Type B pancreatic cell (in vitro differentiated cells): ENCODE results near the gene DCAF17. TPM values are rescaled to one million over a fixed set of nuclear protein-coding genes. Genes with fewer than 3 reads are reported as not detected.
"Not testable (repeated sequence)": the region's sequence is repeated elsewhere in the genome, so short reads cannot be mapped to it uniquely, and the experiment has no call there.

Source experiments
- DNase-seq: peaks from one replicate; pipeline ENCODE4 v3.0.0; 2021; ENCODE audit warnings: mixed read lengths; ENCODE audit not compliant: unreplicated experiment; ENCODE audit errors: extremely low spot score
- H3K27ac Mint-ChIP-seq: 2 replicates; pipeline ENCODE4 v1.8.0; 2021; ENCODE audit warnings: mild to moderate bottlenecking, mixed read lengths
- H3K27me3 Mint-ChIP-seq: 2 replicates; pipeline ENCODE4 v1.8.0; 2021; ENCODE audit warnings: mixed read lengths
- H3K36me3 Mint-ChIP-seq: 2 replicates; pipeline ENCODE4 v1.8.0; 2021; ENCODE audit warnings: mixed read lengths
- H3K4me1 Mint-ChIP-seq: one replicate; pipeline ENCODE4 v1.8.0; 2021; ENCODE audit warnings: mixed read lengths; ENCODE audit not compliant: unreplicated experiment
- H3K4me3 Mint-ChIP-seq: 2 replicates; pipeline ENCODE4 v1.8.0; 2021; ENCODE audit warnings: mild to moderate bottlenecking, mixed read lengths
- H3K9me3 Mint-ChIP-seq: 2 replicates; pipeline ENCODE4 v1.8.0; 2021; ENCODE audit warnings: mixed read lengths
- CTCF ChIP-seq: fragments of 200-600 bp; sonication (generic); conservative IDR thresholded peaks from 2 replicates; pipeline ENCODE4 v1.5.0; 2021; ENCODE audit warnings: antibody characterized with exemption, mild to moderate bottlenecking
- total RNA-seq: library from RNA; stranded (reverse); gene quantifications from 2 replicates; pipeline ENCODE4 v1.2.1, GENCODE V29; 2021; ENCODE audit warnings: low replicate concordance

Gene DCAF17
- total RNA-seq, 1 donor from 2014 or later: 26.4 TPM

GRCh38 chr2:171490577-171490976 is 56.6 kb downstream of the DCAF17 start:
- no peaks in the 10 kb centered on the region for H3K27me3 Mint-ChIP-seq
- H3K9me3 Mint-ChIP-seq: no peaks in the 10 kb centered on the region
- no peak for TF ChIP-seq CTCF
- no peak overlapping the region for H3K4me3 Mint-ChIP-seq
- no peaks in the 10 kb centered on the region for H3K4me1 Mint-ChIP-seq
- no peak for DNase-seq
- no peak overlapping the region for H3K27ac Mint-ChIP-seq
- H3K36me3 Mint-ChIP-seq: no peaks in the 10 kb centered on the region

GRCh38 chr2:171491292-171491691 is 57.3 kb downstream of the DCAF17 start:
- H3K9me3 Mint-ChIP-seq: no peaks in the 10 kb centered on the region
- no peaks in the 10 kb centered on the region for H3K27me3 Mint-ChIP-seq
- H3K4me1 Mint-ChIP-seq: no peaks in the 10 kb centered on the region
- no peak for DNase-seq
- no peak for TF ChIP-seq CTCF
- H3K4me3 Mint-ChIP-seq: no peak overlapping the region
- no peaks in the 10 kb centered on the region for H3K36me3 Mint-ChIP-seq
- no peak overlapping the region for H3K27ac Mint-ChIP-seq

- TF ChIP-seq CTCF: no peak
- Mint-ChIP-seq H3K27me3 (no peaks in the 10 kb centered on the region), H3K9me3 (peaks cover 4% of the 10 kb centered on the region), H3K4me1 (no peaks in the 10 kb centered on the region), H3K4me3 (no peak overlapping the region), H3K36me3 (no peaks in the 10 kb centered on the region), H3K27ac (no peak overlapping the region)
- no peak for DNase-seq
Observed at GRCh38 chr2:171492664-171493063, 58.6 kb downstream of the DCAF17 start.

- not testable (repeated sequence) for H3K36me3 Mint-ChIP-seq, H3K4me3 Mint-ChIP-seq, H3K27me3 Mint-ChIP-seq, H3K9me3 Mint-ChIP-seq, H3K27ac Mint-ChIP-seq, DNase-seq, H3K4me1 Mint-ChIP-seq
Observed at GRCh38 chr2:171497664-171498063, 63.6 kb downstream of the DCAF17 start.

- Mint-ChIP-seq H3K4me3 (no peak overlapping the region), H3K9me3 (no peaks in the 10 kb centered on the region), H3K36me3 (no peaks in the 10 kb centered on the region), H3K27ac (no peak overlapping the region), H3K27me3 (no peaks in the 10 kb centered on the region), H3K4me1 (no peaks in the 10 kb centered on the region)
- TF ChIP-seq CTCF: no peak
- no peak for DNase-seq
Observed at GRCh38 chr2:171505374-171505773, 71.3 kb downstream of the DCAF17 start.

GRCh38 chr2:171509945-171510731 is 76.1 kb downstream of the DCAF17 start:
- no peak overlapping the region for H3K4me3 Mint-ChIP-seq
- no peaks in the 10 kb centered on the region for H3K9me3 Mint-ChIP-seq
- no peak overlapping the region for H3K27ac Mint-ChIP-seq
- no peaks in the 10 kb centered on the region for H3K4me1 Mint-ChIP-seq
- no peak for TF ChIP-seq CTCF
- no peaks in the 10 kb centered on the region for H3K36me3 Mint-ChIP-seq
- no peak for DNase-seq
- H3K27me3 Mint-ChIP-seq: no peaks in the 10 kb centered on the region
